HCT116 (cell line): Measurements from ENCODE around the gene SPRR2D. TPM values are rescaled to one million over a fixed set of nuclear protein-coding genes. Genes with fewer than 3 reads are reported as not detected.

Experiments used
- ATAC-seq: fragments of 200-7000 bp; cut with Tn5 transposase; 2 replicates; pipeline ENCODE4 v1.9.1; 2020; ENCODE audit warnings: mild to moderate bottlenecking, moderate library complexity
- BruUV-seq: library from RNA; stranded (reverse); fragments of 400-500 nt; replicated peaks from 2 replicates; lab custom pipeline; 2021; lab: Mats Ljungman, UMichigan
- CTCF ChIA-PET: fragments of 300-600 bp; sonication (Branson Sonifier 250); formaldehyde crosslinking; loops from one replicate; lab custom pipeline; 2021; ENCODE audit warnings: antibody characterized with exemption; lab: Charles Lee
- POLR2A ChIA-PET: fragments of 300-600, 350-600 bp; sonication (Branson Sonifier 250); formaldehyde crosslinking; loops from one replicate; lab custom pipeline; 2021; ENCODE audit warnings: antibody characterized with exemption; lab: Charles Lee
- RAD21 ChIA-PET, 2 experiments: fragments of 300-600 bp; sonication (Branson Sonifier 250); formaldehyde crosslinking; loops; one replicate each; lab custom pipeline; 2023; ENCODE audit warnings: low total read pairs in 2 of 2; ENCODE audit not compliant: uncharacterized antibody in 2 of 2, unreplicated experiment in 2 of 2, low non-redundant PET in 1 of 2; lab: Charles Lee
- DNase-seq: peaks from one replicate; pipeline ENCODE4 v3.0.0-alpha.2; 2010; ENCODE audit warnings: low read depth, low spot score
- H2AFZ ChIP-seq: fragments of 200-600 bp; shearing (Covaris generic), sonication (generic); 2 replicates; pipeline ENCODE4 v1.6.1; 2017; ENCODE audit warnings: low read depth, mixed run types, mixed read lengths, antibody characterized with exemption, low read length; ENCODE audit not compliant: poor library complexity, severe bottlenecking
- H3K27ac ChIP-seq: 2 replicates; pipeline ENCODE4 v1.5.1; 2012; ENCODE audit warnings: low read depth, low read length
- H3K27me3 ChIP-seq: fragments of 200-600 bp; sonication (generic); 2 replicates; pipeline ENCODE4 v1.6.1; 2016; ENCODE audit warnings: mixed run types, low read length, mixed read lengths; ENCODE audit not compliant: insufficient read depth
- H3K36me3 ChIP-seq, 2 experiments: fragments of 200-500 bp in 1 of 2; fragments of 200-600 bp in 1 of 2; sonication (Bioruptor generic) in 1 of 2; sonication (generic) in 1 of 2; 2 replicates each; pipeline versions ENCODE4 v1.5.1 to v1.6.1; 2014 to 2016; ENCODE audit warnings: low read length in 2 of 2, inconsistent platforms in 1 of 2, mixed read lengths in 1 of 2, mixed run types in 1 of 2; ENCODE audit not compliant: insufficient read depth in 2 of 2, control insufficient read depth in 1 of 2
- H3K4me1 ChIP-seq, 2 experiments: fragments of 200-600 bp in 1 of 2; sonication (generic) in 1 of 2; 2 replicates each; pipeline versions ENCODE4 v1.5.1 to v1.6.1; 2012 to 2017; ENCODE audit warnings: low read length in 2 of 2, inconsistent platforms in 1 of 2, mild to moderate bottlenecking in 1 of 2, mixed read lengths in 1 of 2, mixed run types in 1 of 2, moderate library complexity in 1 of 2; ENCODE audit not compliant: insufficient read depth in 2 of 2, control insufficient read depth in 1 of 2
- H3K4me2 ChIP-seq: fragments of 200-600 bp; sonication (generic); 2 replicates; pipeline ENCODE4 v1.6.1; 2017; ENCODE audit warnings: mixed run types, low read length, mixed read lengths
- H3K4me3 ChIP-seq, 2 experiments: fragments of 200-600 bp in 1 of 2; sonication (generic) in 1 of 2; replicated peaks in 1 of 2; 2 replicates each; pipeline ENCODE4 v1.5.1; 2011 to 2016; ENCODE audit warnings: low read length in 2 of 2, control low read depth in 1 of 2, low read depth in 1 of 2, mild to moderate bottlenecking in 1 of 2, mixed read lengths in 1 of 2, mixed run types in 1 of 2
- H3K79me2 ChIP-seq: fragments of 200-600 bp; sonication (generic); 2 replicates; pipeline ENCODE4 v1.6.1; 2017; ENCODE audit warnings: mild to moderate bottlenecking, mixed run types, low read length, moderate library complexity, mixed read lengths; ENCODE audit not compliant: insufficient read depth
- H3K9ac ChIP-seq: fragments of 200-600 bp; sonication (generic); 2 replicates; pipeline ENCODE4 v1.6.1; 2016; ENCODE audit warnings: low read length, mixed read lengths
- H3K9me2 ChIP-seq: fragments of 200-600 bp; sonication (generic), shearing (Covaris generic); 2 replicates; pipeline ENCODE4 v1.6.1; 2017; ENCODE audit warnings: mixed run types, mild to moderate bottlenecking, moderate library complexity; ENCODE audit not compliant: insufficient read depth
- H3K9me3 ChIP-seq, 2 experiments: fragments of 200-500 bp in 1 of 2; fragments of 200-600 bp in 1 of 2; sonication (Bioruptor generic) in 1 of 2; sonication (generic) in 1 of 2; 2 replicates each; pipeline ENCODE4 v1.6.1; 2014 to 2017; ENCODE audit warnings: low read length in 2 of 2, mixed read lengths in 2 of 2, inconsistent platforms in 1 of 2, low read depth in 1 of 2, mild to moderate bottlenecking in 1 of 2, mixed run types in 1 of 2, moderate library complexity in 1 of 2; ENCODE audit not compliant: control insufficient read depth in 1 of 2, insufficient read depth in 1 of 2
- H4K20me1 ChIP-seq: fragments of 200-600 bp; sonication (generic), shearing (Covaris generic); 2 replicates; pipeline ENCODE4 v1.6.1; 2017; ENCODE audit warnings: mixed run types, mild to moderate bottlenecking, moderate library complexity; ENCODE audit not compliant: insufficient read depth
- CBX3 ChIP-seq: IDR thresholded peaks from 2 replicates; pipeline ENCODE4 v1.6.1; 2012; ENCODE audit warnings: low read depth
- CTCF ChIP-seq, 3 experiments: fragments of 200-600 bp in 1 of 3; sonication (generic) in 1 of 3; IDR thresholded peaks in 2 of 3; conservative IDR thresholded peaks in 1 of 3; 2 replicates each; pipeline ENCODE4 v1.5.1; 2012 to 2017; ENCODE audit warnings: low read depth in 2 of 3, low read length in 2 of 3, antibody characterized with exemption in 1 of 3, borderline replicate concordance in 1 of 3, control low read depth in 1 of 3, mild to moderate bottlenecking in 1 of 3, mixed read lengths in 1 of 3, mixed run types in 1 of 3, moderate library complexity in 1 of 3; ENCODE audit not compliant: insufficient read depth in 1 of 3
- ELF1 ChIP-seq: IDR thresholded peaks from 2 replicates; pipeline ENCODE4 v1.6.1; 2012; ENCODE audit warnings: low read depth, borderline replicate concordance
- EZH2phosphoT487 ChIP-seq: fragments of 200-600 bp; IDR thresholded peaks from 2 replicates; pipeline ENCODE4 v1.6.1; 2018; ENCODE audit warnings: antibody characterized with exemption, borderline replicate concordance
- JUND ChIP-seq: IDR thresholded peaks from 2 replicates; pipeline ENCODE4 v1.6.1; 2012
- POLR2A ChIP-seq: IDR thresholded peaks from 2 replicates; pipeline ENCODE4 v1.7.0; 2011; ENCODE audit warnings: borderline replicate concordance; ENCODE audit not compliant: insufficient read depth, insufficient read length; ENCODE audit errors: extremely low read depth
- SIN3A ChIP-seq: IDR thresholded peaks from 2 replicates; pipeline ENCODE4 v1.6.1; 2012; ENCODE audit warnings: low read depth
- intact Hi-C: fragments of 100-400 bp; cut with micrococcal nuclease; formaldehyde crosslinking; loops from 2 replicates; pipeline ENCODE4 v1.10.0; 2022
- total RNA-seq: library from RNA; stranded (reverse); gene quantifications from one replicate; pipeline ENCODE4 v1.2.1, GENCODE V29; 2021; ENCODE audit not compliant: unreplicated experiment

Gene SPRR2D
- total RNA-seq, 1 experiment from 2014 or later = 6.9 TPM

GRCh38 chr1:153072806-153073726 is 32.1 kb upstream of the SPRR2D start:
- intact Hi-C loops = loop anchor here (1.0 kb wide), 1 partner anchor 20 kb away; no protein-coding TSS in a partner anchor
- H3K9ac ChIP-seq = no peak overlapping the region
- no peaks in the 10 kb centered on the region for H3K79me2 ChIP-seq
- H3K9me2 ChIP-seq = no peaks in the 10 kb centered on the region
- H3K4me2 ChIP-seq = no peak overlapping the region
- DNase-seq = no peak
- peaks cover 13% of the 10 kb centered on the region for H3K27me3 ChIP-seq
- H3K9me3 ChIP-seq = no peaks in the 10 kb centered on the region
- TF ChIP-seq ELF1 (no peak), JUND (no peak), SIN3A (no peak), CBX3 (no peak), POLR2A (no peak), CTCF (IDR thresholded peaks at IDR 0.05 in 2 of 3, conservative IDR thresholded peaks at IDR 0.05 in 1 of 3; ENCODE audit: borderline replicate concordance in 1 of 3, insufficient read depth in 1 of 3, low read depth in 2 of 3, low read length in 2 of 3) (no peak)
- TF ChIP-seq, all 23 proteins: peak for 0
- ChIA-PET RAD21 (no interaction called here), CTCF (no interaction called here), POLR2A (no interaction called here)
- H3K4me3 ChIP-seq = no peak overlapping the region
- no peak overlapping the region for H2AFZ ChIP-seq
- H3K36me3 ChIP-seq = no peaks in the 10 kb centered on the region
- BruUV-seq = no TSS peak
- no peaks in the 10 kb centered on the region for H4K20me1 ChIP-seq
- no peak overlapping the region for H3K27ac ChIP-seq
- no peak for ATAC-seq
- H3K4me1 ChIP-seq = no peaks in the 10 kb centered on the region

DNA sequence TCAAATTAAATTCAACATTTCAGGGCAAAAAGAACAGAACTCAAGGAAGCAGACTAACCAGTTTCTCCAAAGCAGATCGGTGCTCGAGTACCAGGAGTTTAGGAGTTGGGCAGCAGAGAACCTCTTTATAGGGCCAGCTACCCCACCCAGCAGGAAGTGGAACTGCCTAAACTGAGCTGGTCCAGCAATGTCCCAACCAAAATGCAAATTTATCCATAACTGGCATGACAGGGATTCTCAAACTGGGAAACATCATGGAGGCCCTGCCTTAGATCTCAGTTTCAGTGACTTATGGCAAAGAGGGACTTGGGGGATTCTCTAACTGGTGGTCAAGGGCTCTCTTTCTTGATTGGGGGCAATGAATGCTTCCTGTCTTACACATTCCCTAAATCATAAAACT is 30.6 kb upstream of the SPRR2D start, which contains the start of gene SPRR2B:
Gene SPRR2B (minus strand): TSS at position 101 of the 400 bp plus-strand sequence. CDS start 772 bp downstream, outside the sequence.
- no peak within 1 kb of the TSS for H3K4me3 ChIP-seq
- RAD21 ChIA-PET = no interaction called here
- no peak within 1 kb of the TSS for H2AFZ ChIP-seq
- no peak within 1 kb of the TSS for H3K9ac ChIP-seq
- H3K4me1 ChIP-seq = no peaks in the 10 kb centered on the region
- no peaks in the 10 kb centered on the region for H3K9me2 ChIP-seq
- BruUV-seq = no TSS peak
- no peaks in the 10 kb centered on the region for H4K20me1 ChIP-seq
- no peak within 1 kb of the TSS for H3K4me2 ChIP-seq
- POLR2A ChIA-PET = no interaction called here
- DNase-seq (no peak), ATAC-seq (no peak)
- intact Hi-C loops = no loop called here
- H3K79me2 ChIP-seq = no peaks in the 10 kb centered on the region
- peaks cover 24% of the 10 kb centered on the region for H3K27me3 ChIP-seq
- CTCF ChIA-PET = no interaction called here
- no peak for TF ChIP-seq EZH2phosphoT487
- H3K36me3 ChIP-seq = no peaks in the 10 kb centered on the region
- no peak within 1 kb of the TSS for H3K27ac ChIP-seq
- no peaks in the 10 kb centered on the region for H3K9me3 ChIP-seq
